HG03039 (cell line): Measurements from ENCODE around the gene CCL21.
"Not testable (repeated sequence)": the region's sequence is repeated elsewhere in the genome, so short reads cannot be mapped to it uniquely, and the experiment has no call there.

ENCODE experiments used
- ATAC-seq: cut with Tn5 transposase; IDR thresholded peaks from one replicate; pipeline ENCODE4 v1.9.1; 2021; ENCODE audit warnings: mild to moderate bottlenecking, moderate library complexity; ENCODE audit not compliant: unreplicated experiment

The CCL21 gene

DNA sequence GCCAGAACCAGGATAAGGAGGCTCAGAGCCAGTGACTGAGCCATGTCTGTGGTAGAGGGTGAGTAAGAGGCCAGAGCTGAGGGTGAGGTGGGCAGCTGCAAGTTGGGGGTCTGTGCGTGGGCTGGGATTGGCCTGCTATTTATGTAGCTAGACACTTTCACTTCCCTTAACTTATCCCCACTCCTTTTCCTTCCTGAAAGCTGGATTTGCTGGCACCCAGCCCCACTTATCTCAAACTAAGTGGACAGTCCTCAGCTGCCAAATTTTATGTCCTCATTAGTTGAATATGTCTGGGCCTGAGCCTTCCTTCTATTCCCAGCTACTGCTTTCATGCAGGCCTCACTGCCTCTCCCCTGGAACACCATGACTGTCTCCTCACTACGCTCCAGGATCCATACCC, at the start of gene CCL21:
TSS of gene CCL21 (minus strand) at position 114 of the 400 bp plus-strand sequence. CDS start at position 44, 70 bp downstream.
- ATAC-seq = no peak

GRCh38 chr9:34759432-34760134, 49.6 kb upstream of the CCL21 start:
- ATAC-seq = no peak

DNA sequence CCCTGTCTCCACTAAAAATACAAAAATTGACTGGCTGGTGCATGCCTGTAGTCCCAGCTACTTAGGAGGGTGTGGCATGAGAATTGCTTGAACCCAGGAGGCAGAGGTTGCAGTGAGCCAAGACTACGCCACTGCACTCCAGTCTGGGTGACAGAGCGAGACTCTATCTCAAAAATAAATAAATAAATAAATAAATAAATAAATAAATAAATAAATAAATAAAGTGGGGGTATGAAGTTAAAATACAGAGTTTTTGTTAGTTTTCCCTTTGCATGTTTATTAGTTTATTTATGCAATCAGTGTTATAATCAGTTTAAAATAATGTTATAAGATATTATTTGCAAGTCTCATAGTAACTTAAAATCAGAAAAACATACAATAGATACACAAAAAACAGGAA, 40.4 kb upstream of the CCL21 start:
- not testable (repeated sequence) for ATAC-seq

DNA sequence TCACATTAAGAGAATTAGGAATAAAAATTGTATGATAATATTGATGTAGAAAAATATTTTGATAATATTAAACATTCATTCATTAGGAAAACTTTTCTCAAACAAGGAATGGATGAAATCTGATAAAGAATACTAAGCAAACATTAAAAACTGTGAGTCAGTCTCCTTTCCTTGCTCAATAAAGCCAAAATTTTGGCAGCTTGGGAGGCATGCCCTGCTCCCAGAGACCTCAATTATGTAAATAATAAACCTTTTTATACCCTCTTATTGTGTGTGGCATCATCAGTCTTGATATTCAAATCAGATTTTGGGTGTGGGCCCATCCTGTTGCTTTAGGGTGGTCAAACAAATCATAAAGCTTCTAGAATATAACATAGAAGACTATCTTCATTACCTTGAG, 36.6 kb upstream of the CCL21 start:
- ATAC-seq = no peak

DNA sequence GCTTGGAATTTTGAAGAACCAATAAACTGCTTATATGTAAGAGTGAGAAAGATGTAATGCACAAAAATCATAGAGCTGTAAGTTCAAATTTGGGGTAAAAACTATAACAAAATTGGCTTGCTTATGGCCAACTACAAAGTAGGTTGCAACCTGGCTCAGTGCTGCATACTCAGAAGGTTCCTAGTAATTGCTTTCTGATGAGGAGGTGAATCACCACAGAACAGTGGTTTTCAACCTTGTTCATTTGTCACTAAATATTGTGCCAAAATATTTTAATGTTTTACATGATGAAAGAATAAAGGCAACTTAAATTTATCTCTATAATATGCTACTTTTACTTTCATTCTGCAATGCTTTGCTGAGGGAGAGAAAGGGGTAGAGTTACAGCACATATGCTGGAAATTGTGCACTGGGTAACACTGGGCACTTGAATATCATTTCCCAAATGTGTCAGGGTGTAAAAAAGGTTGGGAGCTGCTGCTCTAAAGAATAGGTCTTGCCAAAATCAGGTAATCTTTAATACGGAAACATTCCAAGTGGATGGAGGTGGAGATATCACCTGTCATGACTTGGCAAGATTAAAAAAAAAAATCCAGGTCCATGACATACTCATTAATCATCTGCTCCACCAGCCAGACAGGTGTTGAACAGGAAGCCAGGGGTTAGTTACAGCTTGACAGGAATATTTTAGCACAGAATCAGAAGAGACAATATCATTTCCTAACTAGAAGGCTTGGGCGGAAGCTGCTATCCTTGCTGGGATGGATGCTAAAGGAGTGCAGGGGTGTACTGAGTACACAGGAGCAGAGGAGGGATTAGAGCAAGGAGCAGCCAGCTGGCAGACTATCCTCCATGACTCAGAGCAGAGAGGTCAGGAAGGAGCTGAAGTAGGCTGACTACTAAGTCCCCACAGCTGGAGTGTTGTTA, 34.6 kb upstream of the CCL21 start:
- ATAC-seq = no peak

GRCh38 chr9:34742710-34743109, 32.8 kb upstream of the CCL21 start:
- no peak for ATAC-seq

DNA sequence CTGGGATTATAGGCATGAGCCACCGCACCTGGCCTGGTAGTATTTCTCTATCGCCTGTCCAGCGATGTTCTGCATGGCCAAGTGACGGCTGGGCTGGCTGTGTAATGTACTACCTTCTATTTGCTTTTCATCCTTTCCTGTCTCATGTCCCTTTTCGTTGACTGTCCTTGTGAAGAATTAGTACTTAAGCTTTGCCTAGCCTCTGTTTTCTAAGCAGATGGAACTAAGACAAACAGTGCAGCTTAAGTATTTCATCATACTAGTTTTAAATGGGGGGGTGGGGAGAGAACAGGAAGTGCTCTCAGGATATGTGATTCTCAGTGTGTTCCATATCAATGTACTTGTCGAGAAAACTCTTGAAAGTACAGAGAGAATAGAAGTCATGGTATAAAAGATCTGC, 31.7 kb upstream of the CCL21 start:
- ATAC-seq = no peak

DNA sequence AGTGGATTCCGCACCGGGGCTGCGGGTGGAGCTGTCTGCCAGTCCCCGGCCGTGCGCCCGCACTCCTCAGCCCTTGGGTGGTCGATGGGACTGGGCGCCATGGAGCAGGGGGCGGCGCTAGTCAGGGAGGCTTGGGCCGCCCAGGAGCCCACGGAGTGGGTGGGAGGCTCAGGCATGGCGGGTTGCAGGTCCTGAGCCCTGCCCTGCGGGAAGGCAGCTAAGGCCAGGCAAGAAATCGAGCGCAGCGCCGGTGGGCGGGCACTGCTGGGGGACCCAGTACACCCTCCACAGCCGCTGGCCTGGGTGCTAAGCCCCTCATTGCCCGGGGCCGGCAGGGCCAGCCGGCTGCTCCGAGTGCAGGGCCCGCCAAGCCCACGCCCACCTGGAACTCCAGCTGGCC, 30.2 kb upstream of the CCL21 start:
- ATAC-seq = not testable (repeated sequence)

- no peak for ATAC-seq
These were observed 27.8 kb upstream of the CCL21 start for GRCh38 chr9:34737677-34738260.

- ATAC-seq = no peak
These were observed 24.8 kb upstream of the CCL21 start for GRCh38 chr9:34734720-34735119.

- no peak for ATAC-seq
These were observed 22.9 kb upstream of the CCL21 start for GRCh38 chr9:34732886-34733285.

DNA sequence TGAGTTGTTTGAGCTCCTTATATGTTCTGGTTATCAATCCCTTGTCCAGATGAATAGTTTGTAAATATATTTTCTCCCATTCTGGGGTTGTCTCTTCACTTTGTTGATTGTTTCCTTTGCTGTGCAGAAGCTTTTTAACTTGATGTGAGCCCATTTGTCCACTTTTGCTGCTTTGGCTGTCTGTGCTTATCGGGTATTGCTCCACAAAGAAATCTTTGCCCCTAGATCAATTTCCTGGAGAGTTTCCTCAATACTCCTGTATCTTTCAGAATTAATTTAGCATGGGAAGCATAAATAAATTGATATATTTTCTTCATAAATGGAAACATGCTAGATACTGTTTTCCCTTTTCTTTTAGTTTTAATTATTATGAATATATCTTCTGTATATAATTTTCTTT, 22.5 kb upstream of the CCL21 start:
- no peak for ATAC-seq

DNA sequence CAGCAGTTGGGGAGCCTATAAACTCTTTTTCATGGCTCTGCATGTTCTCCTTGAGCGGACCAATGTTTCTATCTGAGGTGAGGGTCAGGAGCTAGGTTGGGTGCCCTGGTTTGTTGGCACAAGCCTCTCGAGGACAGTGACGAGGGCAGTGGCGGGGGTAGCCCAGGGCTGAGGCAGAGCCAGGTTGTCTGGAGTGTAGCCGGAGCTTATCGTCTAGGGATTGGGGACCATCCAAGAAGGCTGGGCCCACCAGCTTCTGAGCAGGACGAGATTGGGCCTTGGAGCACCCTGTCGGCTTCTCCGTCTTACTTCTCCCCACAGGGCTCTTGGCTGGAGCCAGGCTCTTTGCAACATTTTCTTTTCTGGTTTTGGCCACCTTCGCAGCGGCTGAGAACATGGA, 13.2 kb upstream of the CCL21 start:
- ATAC-seq = no peak

GRCh38 chr9:34719769-34720025, 9.8 kb upstream of the CCL21 start:
- not testable (repeated sequence) for ATAC-seq

GRCh38 chr9:34719021-34719768, 9.3 kb upstream of the CCL21 start:
- ATAC-seq = no peak

DNA sequence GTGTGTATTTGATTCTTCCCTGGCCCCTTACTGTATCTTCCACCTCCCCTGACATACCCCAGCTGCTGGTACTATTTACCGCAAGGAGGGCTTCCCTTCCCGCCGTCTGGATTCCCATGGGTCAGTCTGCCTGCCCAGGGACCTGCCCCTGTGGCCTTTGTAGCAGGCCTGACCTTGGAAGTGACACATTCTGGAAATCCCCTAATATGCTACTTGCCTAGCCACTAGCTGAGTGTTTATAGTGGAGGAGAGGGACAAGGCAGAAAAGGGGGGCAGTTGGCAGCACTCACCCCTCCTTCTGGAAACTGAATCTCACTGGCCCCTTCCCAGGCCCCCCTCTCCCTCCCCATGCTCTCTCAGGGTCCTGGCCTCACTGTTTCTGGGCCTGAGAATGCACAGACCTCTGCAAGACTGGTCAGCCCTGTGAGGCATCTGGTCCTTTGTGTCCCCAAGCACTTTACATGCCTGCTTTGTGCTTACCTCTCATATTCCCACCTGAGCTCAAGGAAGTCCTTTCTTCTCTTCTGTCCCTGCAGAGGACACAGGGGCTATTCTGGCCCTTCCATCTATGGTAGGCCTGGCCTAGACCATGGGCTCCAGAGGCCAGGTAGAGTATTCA, 8.2 kb upstream of the CCL21 start:
- no peak for ATAC-seq

- ATAC-seq = no peak
These were observed 6.8 kb upstream of the CCL21 start for GRCh38 chr9:34716711-34717110.

DNA sequence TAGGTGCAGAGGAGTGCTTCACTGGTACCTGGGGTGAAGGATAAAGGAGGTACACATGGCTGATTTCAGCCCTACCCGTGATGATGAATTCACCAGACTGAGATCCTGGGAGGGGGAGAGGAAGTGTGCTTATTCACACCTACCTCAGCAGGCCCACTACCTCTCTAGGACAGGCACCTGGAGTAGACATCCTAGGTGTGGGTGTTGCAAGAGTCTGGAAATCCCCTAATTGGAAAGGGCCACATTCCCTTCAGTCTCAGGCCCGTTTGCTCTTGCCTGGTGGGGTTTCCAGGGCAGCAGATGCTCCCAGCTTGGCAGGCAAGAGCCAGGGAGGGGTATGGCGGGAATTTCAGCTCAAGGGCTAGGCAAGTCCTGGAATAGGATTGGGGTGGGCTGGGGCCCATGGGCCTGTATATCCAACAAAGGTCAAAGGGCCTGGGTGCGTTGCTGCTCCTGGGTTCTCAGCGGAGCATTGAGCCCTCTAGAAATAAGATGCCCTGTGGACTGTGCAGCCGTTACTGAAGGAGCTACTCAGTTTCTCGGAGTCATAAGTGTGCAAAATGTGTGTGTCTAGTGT, 5.8 kb upstream of the CCL21 start:
- ATAC-seq = no peak

DNA sequence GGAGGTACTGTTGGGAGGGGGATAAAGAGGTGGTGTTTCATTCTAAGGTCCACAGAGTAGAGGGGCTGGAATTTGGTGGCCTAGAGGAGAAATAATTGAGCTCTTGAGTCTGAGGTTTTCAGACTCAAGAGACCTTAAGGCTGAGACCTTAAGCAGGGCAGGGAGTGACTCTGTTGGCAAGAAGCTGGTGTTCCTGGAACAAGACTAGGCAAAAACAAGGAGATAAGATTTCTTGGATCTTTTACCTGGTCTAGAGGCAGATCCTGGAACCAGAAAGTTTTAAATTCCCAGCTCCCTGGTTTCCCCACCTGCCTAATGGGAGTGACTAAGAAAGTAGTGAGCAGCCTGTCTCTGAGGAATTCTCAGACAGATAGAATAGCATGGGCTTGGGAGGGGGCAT, 4.1 kb upstream of the CCL21 start:
- no peak for ATAC-seq

DNA sequence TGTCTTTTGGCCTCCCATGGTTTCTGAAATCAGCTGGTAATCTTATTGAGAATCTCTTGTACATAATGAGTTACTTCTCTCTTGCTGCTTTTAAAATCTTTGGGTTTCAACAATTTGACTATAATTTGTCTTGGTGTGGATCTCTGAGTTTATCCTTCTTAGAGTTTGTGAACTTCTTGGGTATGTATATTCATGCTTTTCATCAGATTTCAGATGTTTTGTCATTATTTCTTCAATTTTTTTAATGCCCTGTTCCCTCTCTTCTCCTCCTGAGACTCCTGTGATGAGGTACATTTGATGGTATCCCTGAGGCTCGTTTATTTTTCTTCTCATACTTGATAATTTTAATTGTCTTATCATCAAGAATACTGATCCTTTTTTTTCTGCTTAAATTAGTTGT, 2.2 kb upstream of the CCL21 start:
- ATAC-seq = no peak
